ENCODE results near the gene SYK. TPM values are rescaled to one million over a fixed set of nuclear protein-coding genes. Genes with fewer than 3 reads are reported as not detected.

The SYK gene
- total RNA-seq, 1 donor from 2014 or later = 0.55 TPM

DNA sequence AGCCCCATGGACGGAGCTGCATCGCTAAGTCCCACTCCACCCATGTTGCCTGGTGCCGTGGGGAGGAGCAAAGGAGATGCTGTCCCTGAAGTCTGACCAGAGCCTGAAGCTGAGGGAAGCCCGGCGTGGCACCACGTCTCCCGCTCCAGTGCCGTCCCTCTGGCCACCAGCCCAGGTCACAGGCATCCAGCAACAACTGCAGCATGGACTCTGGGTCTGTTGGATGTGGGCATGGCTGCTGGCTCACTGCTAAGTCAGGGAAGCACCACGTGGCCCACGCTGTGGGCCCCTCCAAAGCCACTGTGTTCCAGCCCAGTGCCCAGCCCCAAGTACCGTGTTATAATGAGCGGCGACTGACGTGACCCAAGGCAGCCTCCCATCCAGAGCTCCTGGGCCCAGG is 112.6 kb downstream of the SYK start:
- H3K9me3 Mint-ChIP-seq (ENCODE audit: low read depth) = peaks cover 4% of the 10 kb centered on the region

DNA sequence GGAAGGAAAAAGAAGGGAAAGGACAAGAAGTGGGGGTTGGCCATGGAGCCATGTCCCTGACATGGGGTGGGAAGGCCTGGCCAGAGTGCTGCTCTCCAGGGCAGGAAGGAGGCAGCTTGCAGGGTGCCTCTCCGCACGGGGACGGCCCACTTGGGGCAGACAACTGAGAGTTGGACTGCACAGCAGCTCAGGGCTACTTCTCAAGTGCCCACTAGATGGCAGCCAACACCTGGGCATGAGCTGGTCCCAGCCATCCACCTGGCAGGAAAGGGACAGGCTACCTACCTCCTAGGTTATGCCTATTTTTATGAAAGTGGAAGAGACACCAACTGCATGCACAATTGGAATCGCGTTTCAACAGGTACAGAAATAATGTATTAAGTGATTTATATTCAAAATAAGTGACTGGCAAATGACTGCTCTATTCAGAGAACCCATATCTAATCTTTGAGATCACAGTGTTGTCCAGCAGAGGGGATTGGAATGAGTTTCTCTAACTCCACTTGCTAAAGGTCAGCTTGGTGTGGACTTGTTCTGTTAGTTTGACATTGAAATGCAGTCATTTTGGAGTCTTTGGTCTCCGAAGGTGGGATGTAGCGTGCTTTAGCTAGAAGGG is 113.4 kb downstream of the SYK start:
- Mint-ChIP-seq H3K36me3 (ENCODE audit: low read depth) (no peaks in the 10 kb centered on the region), H3K27ac (ENCODE audit: unreplicated experiment) (no peak overlapping the region), H3K4me3 (ENCODE audit: unreplicated experiment) (no peak overlapping the region), H3K9me3 (ENCODE audit: low read depth) (peaks cover 4% of the 10 kb centered on the region), H3K27me3 (ENCODE audit: low read depth) (no peaks in the 10 kb centered on the region), H3K4me1 (ENCODE audit: low read depth) (peaks cover 14% of the 10 kb centered on the region)
- DNase-seq (ENCODE audit: low spot score) = no peak
- TF ChIP-seq, protein P1, sequence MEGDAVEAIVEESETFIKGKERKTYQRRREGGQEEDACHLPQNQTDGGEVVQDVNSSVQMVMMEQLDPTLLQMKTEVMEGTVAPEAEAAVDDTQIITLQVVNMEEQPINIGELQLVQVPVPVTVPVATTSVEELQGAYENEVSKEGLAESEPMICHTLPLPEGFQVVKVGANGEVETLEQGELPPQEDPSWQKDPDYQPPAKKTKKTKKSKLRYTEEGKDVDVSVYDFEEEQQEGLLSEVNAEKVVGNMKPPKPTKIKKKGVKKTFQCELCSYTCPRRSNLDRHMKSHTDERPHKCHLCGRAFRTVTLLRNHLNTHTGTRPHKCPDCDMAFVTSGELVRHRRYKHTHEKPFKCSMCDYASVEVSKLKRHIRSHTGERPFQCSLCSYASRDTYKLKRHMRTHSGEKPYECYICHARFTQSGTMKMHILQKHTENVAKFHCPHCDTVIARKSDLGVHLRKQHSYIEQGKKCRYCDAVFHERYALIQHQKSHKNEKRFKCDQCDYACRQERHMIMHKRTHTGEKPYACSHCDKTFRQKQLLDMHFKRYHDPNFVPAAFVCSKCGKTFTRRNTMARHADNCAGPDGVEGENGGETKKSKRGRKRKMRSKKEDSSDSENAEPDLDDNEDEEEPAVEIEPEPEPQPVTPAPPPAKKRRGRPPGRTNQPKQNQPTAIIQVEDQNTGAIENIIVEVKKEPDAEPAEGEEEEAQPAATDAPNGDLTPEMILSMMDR (IDR thresholded peaks at IDR 0.05) = peak; percentile 93

More for the DNA sequence above, 112.6 kb downstream of the SYK start:
- no peaks in the 10 kb centered on the region for H3K36me3 Mint-ChIP-seq (ENCODE audit: low read depth)
- DNase-seq (ENCODE audit: low spot score) = no peak
- H3K4me3 Mint-ChIP-seq (ENCODE audit: unreplicated experiment) = no peak overlapping the region
- H3K27me3 Mint-ChIP-seq (ENCODE audit: low read depth) = no peaks in the 10 kb centered on the region
- TF ChIP-seq, protein P1 (IDR thresholded peaks at IDR 0.05) = no peak
- no peak overlapping the region for H3K27ac Mint-ChIP-seq (ENCODE audit: unreplicated experiment)
- peaks cover 9% of the 10 kb centered on the region for H3K4me1 Mint-ChIP-seq (ENCODE audit: low read depth)

- TF ChIP-seq, protein P1 (IDR thresholded peaks at IDR 0.05) = peak; percentile 10
- no peak for DNase-seq (ENCODE audit: low spot score)
- H3K4me1 Mint-ChIP-seq (ENCODE audit: low read depth) = peaks cover 21% of the 10 kb centered on the region
- no peak overlapping the region for H3K27ac Mint-ChIP-seq (ENCODE audit: unreplicated experiment)
- peaks cover 4% of the 10 kb centered on the region for H3K9me3 Mint-ChIP-seq (ENCODE audit: low read depth)
- no peak overlapping the region for H3K4me3 Mint-ChIP-seq (ENCODE audit: unreplicated experiment)
- H3K36me3 Mint-ChIP-seq (ENCODE audit: low read depth) = no peaks in the 10 kb centered on the region
- no peaks in the 10 kb centered on the region for H3K27me3 Mint-ChIP-seq (ENCODE audit: low read depth)
Measured at GRCh38 chr9:90915693-90916092, 114.1 kb downstream of the SYK start.

GRCh38 chr9:90916147-90916734 is 114.6 kb downstream of the SYK start:
- peaks cover 4% of the 10 kb centered on the region for H3K9me3 Mint-ChIP-seq (ENCODE audit: low read depth)
- H3K4me1 Mint-ChIP-seq (ENCODE audit: low read depth) = peaks cover 26% of the 10 kb centered on the region
- TF ChIP-seq, protein P1 (IDR thresholded peaks at IDR 0.05) = no peak
- H3K4me3 Mint-ChIP-seq (ENCODE audit: unreplicated experiment) = no peak overlapping the region
- no peak overlapping the region for H3K27ac Mint-ChIP-seq (ENCODE audit: unreplicated experiment)
- H3K36me3 Mint-ChIP-seq (ENCODE audit: low read depth) = no peaks in the 10 kb centered on the region
- H3K27me3 Mint-ChIP-seq (ENCODE audit: low read depth) = no peaks in the 10 kb centered on the region
- no peak for DNase-seq (ENCODE audit: low spot score)

DNA sequence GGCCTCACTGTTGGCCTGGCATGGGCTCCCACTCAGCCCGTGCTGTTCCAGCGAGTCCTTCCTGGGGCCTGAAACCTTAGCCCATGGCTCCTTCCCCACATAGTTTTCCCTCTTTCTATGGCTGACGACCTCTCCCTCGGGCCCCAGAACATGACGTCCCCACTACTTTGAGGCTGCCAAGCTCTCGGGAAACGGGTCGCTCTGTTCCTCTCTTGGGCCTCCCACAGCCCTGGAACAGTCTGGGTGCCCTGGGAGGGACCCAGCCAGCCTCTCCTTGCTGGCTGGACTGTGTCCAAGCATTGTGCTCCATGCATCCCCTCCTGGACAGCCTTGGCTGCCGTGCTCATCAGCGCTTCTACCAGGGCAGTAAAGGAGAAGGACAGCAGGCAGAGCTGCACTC is 118.3 kb downstream of the SYK start:
- no peak overlapping the region for H3K4me3 Mint-ChIP-seq (ENCODE audit: unreplicated experiment)
- peaks cover 14% of the 10 kb centered on the region for H3K9me3 Mint-ChIP-seq (ENCODE audit: low read depth)
- peaks cover 38% of the 10 kb centered on the region for H3K4me1 Mint-ChIP-seq (ENCODE audit: low read depth)
- DNase-seq (ENCODE audit: low spot score) = no peak
- peaks cover 1% of the 10 kb centered on the region for H3K36me3 Mint-ChIP-seq (ENCODE audit: low read depth)
- TF ChIP-seq, protein P1 (IDR thresholded peaks at IDR 0.05) = no peak
- H3K27me3 Mint-ChIP-seq (ENCODE audit: low read depth) = no peaks in the 10 kb centered on the region
- peak overlapping the region; percentile 76 for H3K27ac Mint-ChIP-seq (ENCODE audit: unreplicated experiment)
